GF-D8 (cell line): ENCODE results near the gene GADD45A.
A peak's percentile ranks its signal among the peaks of the same experiment; 100 is the strongest.

ENCODE experiments used
- DNase-seq: peaks from one replicate; lab custom pipeline; 2025; lab: John Stamatoyannopoulos, UW

The GADD45A gene

GRCh38 chr1:67668660-67669059 lies 16.3 kb upstream of the GADD45A start:
- DNase-seq = no peak

- no peak for DNase-seq
These were observed 12.7 kb upstream of the GADD45A start for GRCh38 chr1:67672260-67672803.

GRCh38 chr1:67673468-67674201 lies 11.4 kb upstream of the GADD45A start:
- no peak for DNase-seq

- no peak for DNase-seq
These were observed 10.6 kb upstream of the GADD45A start for GRCh38 chr1:67674260-67675011.

GRCh38 chr1:67675800-67676199 lies 9.2 kb upstream of the GADD45A start:
- DNase-seq = no peak

- no peak for DNase-seq
These were observed 8.7 kb upstream of the GADD45A start for GRCh38 chr1:67676287-67676686.

- no peak for DNase-seq
These were observed 8.1 kb upstream of the GADD45A start for GRCh38 chr1:67676946-67677345.

GRCh38 chr1:67677408-67677807 lies 7.6 kb upstream of the GADD45A start:
- no peak for DNase-seq

- no peak for DNase-seq
These were observed 7.1 kb upstream of the GADD45A start for GRCh38 chr1:67677930-67678329.

- no peak for DNase-seq
These were observed 5.3 kb upstream of the GADD45A start for GRCh38 chr1:67679691-67680090.

GRCh38 chr1:67680486-67680885 lies 4.5 kb upstream of the GADD45A start:
- DNase-seq = no peak

GRCh38 chr1:67682659-67683197 lies 2.3 kb upstream of the GADD45A start:
- DNase-seq = no peak

- DNase-seq = no peak
These were observed 1.7 kb upstream of the GADD45A start for GRCh38 chr1:67683316-67683715.

GRCh38 chr1:67683766-67684525 lies 1.1 kb upstream of the GADD45A start:
- DNase-seq = no peak

- DNase-seq = no peak
These were observed 405 bp upstream of the GADD45A start for GRCh38 chr1:67684526-67685066.

GRCh38 chr1:67685558-67686266 lies 711 bp downstream of the GADD45A start:
- no peak for DNase-seq

- DNase-seq = peak; percentile 78
These were observed 1.5 kb downstream of the GADD45A start for GRCh38 chr1:67686267-67687197.

- no peak for DNase-seq
These were observed 2.2 kb downstream of the GADD45A start for GRCh38 chr1:67687198-67687545.

- peak; percentile 92 for DNase-seq
These were observed 2.6 kb downstream of the GADD45A start for GRCh38 chr1:67687649-67688048.

GRCh38 chr1:67688526-67689219 lies 3.7 kb downstream of the GADD45A start:
- peak; percentile 97 for DNase-seq
